Activated naive CD4-positive, alpha-beta T cell treated with Interleukin-2 at 50 U/mL for 16 hours (primary cell): ENCODE results near the gene FGFR2.
"Not testable (repeated sequence)": the region's sequence is repeated elsewhere in the genome, so short reads cannot be mapped to it uniquely, and the experiment has no call there.

Experiments
- DNase-seq: peaks from one replicate; pipeline ENCODE4 v3.0.0-alpha.2; 2020

The FGFR2 gene

DNA sequence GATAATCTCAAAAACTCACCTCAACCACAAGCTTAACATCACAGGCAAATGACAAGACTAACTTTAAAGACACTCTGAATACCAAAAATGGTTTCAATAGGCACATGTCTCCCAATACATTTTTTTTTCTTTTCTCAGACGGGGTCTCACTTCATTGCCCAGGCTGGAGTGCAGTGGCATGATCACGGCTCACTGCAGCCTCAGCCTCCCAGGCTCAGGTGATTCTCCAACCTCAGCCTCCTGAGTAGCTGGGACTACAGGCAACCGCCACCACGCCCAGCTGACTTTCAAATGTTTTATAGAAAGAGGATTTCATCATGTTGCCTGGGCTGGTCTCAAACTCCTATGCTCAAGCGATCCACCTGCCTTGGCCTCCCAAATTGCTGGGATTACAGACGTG lies 77.7 kb downstream of the FGFR2 start:
- not testable (repeated sequence) for DNase-seq

- no peak for DNase-seq
These were observed 78.2 kb downstream of the FGFR2 start for GRCh38 chr10:121519901-121520493.

- no peak for DNase-seq
These were observed 78.8 kb downstream of the FGFR2 start for GRCh38 chr10:121519411-121519810.

DNA sequence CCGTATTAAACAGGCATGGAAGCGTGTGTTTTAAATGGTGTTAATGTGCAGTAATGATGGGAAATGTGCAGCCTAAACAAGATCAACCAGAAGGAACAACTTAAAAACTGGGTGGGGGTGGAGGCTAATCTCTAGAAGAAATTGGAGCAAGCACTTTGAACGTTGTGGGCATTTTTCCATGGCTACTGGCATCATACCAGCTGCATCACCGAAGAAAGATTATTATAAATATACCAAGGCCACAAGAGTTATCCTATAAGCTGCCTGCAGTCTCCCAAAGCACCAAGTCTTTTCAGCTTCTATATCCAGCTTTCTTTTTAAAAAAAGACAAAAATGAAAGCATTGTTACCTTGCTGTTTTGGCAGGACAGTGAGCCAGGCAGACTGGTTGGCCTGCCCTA lies 79.9 kb downstream of the FGFR2 start:
- DNase-seq = no peak

DNA sequence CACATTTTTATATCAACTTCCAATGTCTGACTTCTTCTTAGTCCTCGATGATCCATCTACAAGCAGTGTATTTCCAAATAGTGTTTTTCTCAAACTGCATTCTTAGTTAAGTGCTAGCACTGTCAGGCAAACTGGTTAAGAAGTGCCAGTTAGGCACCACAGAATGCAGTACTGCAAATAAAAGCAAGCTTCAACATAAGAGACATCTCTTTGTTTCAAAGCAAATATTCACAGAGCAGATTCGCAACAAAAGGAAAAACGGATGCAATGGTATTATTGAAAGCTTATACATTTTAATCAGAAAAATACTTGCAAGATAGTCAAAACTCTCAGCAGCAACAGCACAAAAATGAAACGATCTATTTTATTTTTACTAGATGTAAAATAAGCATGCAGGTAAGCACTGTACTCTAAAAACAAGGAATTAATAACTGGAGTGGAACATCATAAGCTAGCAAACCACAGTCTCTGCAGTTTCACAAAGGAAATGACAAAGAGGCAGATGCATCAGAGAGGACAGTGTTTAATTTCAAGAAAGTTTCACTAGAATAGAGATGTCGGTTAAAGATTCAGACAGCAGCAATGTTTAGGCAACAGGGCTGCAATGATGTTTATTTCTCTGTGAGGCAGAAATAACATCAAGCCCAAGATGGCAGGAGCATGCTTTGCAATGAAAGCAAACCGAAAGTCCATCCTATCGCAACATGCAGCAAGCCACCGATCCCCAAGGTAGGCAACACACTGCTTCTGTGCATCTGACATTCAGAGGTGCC lies 82.0 kb downstream of the FGFR2 start:
- no peak for DNase-seq

GRCh38 chr10:121514141-121514865 lies 83.9 kb downstream of the FGFR2 start:
- no peak for DNase-seq

DNA sequence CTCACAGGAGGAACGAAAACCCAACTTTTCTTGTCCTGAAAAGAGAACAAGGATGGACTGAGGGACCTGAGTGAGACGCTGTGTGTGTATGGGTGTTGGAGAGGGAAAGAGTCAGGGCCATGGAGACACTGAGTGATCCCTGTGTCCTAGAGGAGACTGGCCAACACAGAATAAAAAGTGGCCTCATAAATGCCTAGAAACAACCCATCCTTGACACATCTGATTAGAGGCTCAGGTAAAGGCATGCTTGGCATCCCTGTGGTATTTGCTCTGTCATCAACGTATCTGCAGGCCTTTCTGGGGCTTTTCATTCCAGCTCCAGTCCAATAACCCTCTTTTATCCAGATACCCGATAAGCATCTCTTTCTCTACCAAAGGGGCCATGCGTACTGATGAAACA lies 86.3 kb downstream of the FGFR2 start:
- no peak for DNase-seq

DNA sequence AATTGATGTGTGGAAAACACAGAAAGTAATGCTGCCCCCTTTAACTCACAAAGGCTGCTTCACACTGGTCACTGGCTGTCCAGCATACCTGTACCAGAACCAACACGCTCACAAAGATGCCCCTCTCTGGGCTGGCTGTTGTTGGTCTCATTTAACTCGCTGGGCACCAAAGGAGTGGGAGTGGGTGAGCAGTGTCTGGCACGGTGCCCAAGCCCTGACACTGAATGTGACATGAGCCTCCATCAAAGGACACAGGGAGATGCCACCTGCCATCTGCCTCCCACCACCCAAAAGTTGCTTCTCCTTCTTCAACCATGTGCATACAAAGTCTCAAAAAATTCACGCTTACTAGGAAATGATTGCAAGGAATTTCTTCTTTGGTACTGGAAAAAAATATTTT lies 86.8 kb downstream of the FGFR2 start:
- DNase-seq = no peak

DNA sequence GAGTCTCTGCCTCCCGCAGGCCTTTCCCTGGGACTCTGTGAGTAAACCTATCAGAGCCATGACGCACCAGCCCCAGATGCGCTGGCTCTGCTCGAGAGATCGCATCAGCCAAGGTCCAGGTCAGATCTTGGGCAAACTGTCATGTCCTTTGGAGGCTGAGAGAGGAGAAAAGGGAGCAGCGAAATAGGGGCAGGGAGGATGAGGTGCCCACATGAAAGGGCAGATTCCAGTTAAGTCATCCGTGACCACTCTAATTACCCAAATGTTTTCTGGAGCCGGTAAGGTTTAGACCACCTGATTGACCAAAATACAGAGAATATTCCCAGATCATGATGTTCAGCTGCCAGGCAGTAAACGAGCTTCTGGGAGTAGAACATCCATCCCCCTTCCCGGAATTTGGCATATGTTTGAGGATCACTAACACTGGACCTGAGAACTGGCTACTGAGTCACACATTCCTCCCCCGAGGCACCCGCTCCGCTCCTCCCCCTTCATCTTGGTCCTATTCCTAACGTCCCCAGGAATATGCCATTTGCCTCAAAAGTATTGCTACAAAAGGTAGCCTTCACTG lies 88.0 kb downstream of the FGFR2 start:
- DNase-seq = no peak

- DNase-seq = no peak
These were observed 88.4 kb downstream of the FGFR2 start for GRCh38 chr10:121509796-121510195.

- no peak for DNase-seq
These were observed 89.1 kb downstream of the FGFR2 start for GRCh38 chr10:121509112-121509511.

- no peak for DNase-seq
These were observed 94.6 kb downstream of the FGFR2 start for GRCh38 chr10:121503587-121504051.

DNA sequence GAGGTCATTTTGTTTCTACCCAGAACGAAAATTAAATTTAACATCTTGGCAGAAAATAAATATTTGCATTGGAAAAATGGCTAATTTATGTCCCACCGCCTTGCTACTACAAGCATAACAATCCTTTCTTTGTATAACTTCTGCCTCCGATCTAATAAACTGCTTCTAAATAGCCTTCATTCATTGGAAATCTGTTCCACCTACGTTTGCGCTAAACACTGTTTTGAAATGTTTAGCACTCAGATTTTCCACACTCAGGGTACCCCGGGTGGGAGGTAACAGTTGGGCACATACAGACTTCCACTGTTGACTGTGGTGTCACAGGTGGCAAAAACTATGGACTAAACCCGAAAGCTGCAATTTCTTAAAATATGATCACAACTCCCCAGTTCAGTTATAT lies 96.4 kb downstream of the FGFR2 start:
- no peak for DNase-seq

DNA sequence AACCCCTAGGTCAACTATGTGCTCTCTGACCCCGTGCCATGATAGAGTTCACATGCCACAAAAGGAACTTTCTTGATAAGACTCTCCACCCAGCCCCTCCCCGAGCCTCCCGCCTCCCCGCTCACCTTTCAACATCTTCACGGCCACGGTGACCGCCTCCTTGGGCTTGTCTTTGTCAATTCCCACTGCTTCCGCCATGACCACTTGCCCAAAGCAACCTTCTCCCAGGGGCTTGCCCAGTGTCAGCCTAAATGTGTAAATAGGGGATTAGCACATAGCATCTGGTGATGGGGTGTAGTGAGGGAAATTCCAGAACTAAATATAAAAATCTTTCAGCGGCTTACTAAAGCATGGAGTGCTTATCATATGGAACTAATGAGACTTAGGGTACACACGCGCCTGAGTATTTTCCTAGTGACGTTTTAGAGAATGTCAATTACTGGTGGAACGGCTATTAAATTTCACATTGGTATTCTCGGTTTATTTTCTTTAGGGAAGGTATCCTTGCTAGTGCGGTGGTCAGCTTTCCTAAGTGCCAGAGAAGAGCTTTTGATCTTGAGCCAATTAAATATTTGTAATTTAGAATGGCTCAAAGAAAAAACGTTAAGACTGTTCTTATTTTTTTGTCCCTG lies 97.4 kb downstream of the FGFR2 start:
- DNase-seq = no peak

DNA sequence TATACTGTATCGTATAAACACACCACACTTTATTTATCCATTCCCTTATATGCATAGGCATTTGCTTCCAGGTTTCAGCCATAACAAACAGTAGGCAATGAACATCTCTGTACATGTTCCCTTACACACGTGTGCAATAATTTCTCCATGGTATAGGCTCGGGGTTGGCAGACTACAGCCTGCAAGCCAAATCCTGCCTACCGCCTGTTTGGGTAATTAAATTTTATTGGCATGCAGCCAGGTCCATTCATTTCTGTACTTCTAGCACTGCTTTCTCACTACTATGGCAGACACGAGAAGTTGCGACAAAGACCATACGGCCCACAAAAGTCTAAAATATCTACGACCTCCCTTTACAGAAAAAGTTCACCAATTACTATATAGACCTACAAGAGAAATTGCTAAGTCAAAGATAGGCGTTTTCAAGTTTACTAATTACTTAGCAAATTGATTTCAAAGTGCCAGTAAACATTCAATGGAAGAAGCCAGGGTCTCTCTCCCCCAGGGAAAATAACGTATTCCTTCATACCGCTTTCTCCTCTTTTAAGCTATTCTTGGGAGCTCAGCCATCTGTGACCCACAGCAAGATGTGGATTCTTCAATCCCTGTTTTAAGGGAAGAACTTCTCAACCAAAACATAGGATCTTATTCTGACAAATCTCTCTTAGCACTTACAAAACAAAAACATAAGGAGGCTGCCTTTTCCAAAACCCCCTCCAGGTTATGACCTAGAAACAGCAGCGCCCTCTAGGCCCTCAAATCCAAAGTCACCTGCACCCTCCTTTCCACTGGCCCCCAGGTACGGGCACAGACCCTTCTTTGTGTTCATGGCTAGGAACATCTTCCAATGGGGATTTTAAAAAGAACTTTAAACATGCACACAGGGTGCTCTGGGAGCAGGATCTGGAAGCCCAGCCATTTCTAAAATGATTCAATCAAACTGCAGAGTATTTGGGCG lies 100.5 kb downstream of the FGFR2 start:
- no peak for DNase-seq

DNA sequence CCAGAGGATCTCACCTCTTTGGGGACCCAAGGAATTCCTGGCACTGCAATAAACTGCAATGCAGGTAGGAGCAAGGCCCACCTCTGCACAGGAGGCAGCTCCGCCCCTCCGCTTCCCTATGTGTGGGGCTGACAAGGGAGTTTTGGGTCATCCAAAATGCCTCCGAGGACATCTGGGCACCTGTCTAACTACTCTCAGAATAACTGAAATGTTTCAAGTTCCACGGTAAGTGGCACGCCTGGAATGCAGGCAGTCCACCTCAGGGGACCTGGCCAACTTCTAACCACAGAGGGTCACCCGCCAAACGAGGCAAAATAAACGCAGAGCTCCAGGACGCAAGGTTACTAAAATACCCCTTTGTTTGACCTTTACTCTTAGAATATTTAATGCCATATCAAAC lies 102.5 kb downstream of the FGFR2 start:
- no peak for DNase-seq

GRCh38 chr10:121494296-121494695 lies 103.9 kb downstream of the FGFR2 start:
- no peak for DNase-seq

DNA sequence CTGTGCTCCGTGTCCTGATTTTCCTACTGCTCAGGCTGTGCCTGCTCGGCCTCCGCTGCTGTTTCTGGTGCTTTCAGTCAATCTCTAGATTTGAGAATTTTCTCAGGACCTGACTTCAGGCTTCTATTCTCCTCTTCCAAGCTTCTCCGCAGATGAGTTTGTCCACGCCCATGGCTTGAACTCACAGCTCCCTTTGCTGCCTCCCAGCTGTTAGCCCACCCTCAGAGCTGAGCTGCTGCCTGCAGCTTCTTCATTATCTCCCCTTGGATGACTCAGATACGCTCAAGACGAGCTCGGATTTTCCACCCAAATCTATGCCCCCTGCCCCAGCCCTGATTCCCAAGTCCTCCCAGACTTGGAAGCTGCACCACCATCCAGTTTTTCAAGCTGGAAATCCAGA lies 104.7 kb downstream of the FGFR2 start:
- DNase-seq = no peak

DNA sequence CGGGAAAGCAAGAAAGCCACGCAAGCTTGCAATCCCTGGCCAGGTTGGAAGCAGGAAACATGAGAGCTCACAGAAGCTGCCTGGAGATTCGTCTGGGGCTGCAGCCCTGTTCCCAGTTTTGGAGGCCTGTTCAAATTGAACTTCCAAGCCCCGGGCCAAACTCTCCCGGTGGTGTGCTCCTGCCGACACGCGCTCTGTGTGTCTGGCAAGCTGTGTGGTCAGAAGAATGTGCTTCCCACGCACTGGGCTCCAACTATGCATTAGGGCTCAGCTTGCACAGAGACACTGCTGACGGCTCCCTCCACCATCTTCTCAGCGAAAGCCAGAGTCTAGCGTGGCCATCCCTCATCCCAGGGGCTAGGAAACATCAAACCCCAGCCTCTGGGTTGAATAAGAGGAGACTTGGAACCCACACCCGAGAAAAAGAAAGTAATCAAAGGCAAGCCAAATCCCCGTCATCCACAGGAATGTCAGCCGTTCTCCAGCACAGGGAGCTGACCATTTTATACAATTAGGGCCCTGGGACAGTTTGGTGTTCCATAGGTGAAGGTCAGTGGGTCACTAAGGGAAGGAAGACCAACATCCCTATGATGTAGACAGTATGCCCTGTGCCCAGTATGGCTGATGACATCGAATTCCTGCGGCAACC lies 107.2 kb downstream of the FGFR2 start:
- no peak for DNase-seq

- no peak for DNase-seq
These were observed 112.7 kb downstream of the FGFR2 start for GRCh38 chr10:121485436-121486139.

DNA sequence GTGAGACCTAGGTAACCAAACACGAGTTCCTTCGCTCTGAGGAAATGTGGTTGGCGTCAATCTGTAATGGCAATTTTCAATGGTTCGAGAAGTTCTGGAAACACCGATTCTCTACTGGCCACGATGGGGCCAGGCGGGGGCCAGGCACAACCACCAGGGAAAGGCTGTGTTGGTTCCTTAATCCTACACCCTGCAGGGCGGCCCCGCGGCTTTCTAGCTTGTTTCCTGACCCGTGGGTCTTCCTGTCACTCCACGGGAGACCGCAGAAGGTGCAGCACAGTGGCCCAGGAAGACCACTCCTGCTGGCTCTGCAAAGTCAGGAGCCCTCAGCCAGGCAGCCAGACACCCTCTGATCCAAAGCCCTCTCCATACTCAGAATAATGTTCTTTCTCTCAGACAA lies 113.4 kb downstream of the FGFR2 start:
- DNase-seq = no peak
